GM18520 (cell line): ENCODE data around the gene ULK1.
"Not testable (repeated sequence)": the region's sequence is repeated elsewhere in the genome, so short reads cannot be mapped to it uniquely, and the experiment has no call there.

Experiments
- ATAC-seq: cut with Tn5 transposase; IDR thresholded peaks from one replicate; pipeline ENCODE4 v1.9.1; 2021; ENCODE audit not compliant: unreplicated experiment

ULK1 gene

DNA sequence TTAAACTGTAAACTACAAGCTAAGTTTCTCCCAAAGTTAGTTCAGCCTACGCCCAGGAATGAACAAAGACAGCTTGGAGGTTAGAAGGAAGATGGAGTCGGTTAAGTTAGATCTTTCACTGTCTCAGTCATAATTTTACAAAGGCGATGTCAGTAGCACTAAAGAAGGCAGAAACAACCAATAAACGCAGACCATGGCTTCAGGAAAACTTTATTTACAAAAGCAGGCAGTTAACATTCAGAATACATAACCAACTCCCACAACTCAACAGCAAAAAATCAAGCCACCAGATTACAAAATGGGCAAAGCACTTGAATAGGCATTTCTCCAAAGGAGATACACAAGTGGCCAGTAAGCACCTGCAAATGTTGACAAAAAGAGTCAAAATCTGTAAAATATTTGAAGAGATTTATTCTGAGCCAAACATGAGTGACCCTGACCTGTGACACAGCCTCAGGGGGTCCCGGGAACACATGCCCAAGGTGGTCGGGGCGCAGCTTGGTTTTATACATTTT is 8.8 kb upstream of the ULK1 start:
- ATAC-seq, result no peak

DNA sequence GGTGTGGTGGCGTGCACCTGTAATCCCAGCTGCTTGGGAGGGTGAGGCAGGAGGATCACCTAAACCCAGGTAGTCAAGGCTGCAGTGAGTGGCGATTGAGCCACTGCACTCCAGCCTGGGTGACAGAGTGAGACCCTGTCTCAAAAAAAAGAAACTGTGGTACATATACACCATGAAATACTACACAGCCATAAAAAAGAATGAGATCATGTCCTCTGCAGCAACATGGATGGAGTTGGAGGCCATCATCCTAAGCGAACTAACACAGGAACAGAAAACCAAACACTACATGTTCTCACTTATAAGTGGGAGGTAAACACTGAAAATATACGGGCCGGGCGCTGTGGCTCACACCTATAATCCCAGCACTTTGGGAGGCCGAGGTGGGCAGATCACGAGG is 2.7 kb upstream of the ULK1 start:
- not testable (repeated sequence) for ATAC-seq

DNA sequence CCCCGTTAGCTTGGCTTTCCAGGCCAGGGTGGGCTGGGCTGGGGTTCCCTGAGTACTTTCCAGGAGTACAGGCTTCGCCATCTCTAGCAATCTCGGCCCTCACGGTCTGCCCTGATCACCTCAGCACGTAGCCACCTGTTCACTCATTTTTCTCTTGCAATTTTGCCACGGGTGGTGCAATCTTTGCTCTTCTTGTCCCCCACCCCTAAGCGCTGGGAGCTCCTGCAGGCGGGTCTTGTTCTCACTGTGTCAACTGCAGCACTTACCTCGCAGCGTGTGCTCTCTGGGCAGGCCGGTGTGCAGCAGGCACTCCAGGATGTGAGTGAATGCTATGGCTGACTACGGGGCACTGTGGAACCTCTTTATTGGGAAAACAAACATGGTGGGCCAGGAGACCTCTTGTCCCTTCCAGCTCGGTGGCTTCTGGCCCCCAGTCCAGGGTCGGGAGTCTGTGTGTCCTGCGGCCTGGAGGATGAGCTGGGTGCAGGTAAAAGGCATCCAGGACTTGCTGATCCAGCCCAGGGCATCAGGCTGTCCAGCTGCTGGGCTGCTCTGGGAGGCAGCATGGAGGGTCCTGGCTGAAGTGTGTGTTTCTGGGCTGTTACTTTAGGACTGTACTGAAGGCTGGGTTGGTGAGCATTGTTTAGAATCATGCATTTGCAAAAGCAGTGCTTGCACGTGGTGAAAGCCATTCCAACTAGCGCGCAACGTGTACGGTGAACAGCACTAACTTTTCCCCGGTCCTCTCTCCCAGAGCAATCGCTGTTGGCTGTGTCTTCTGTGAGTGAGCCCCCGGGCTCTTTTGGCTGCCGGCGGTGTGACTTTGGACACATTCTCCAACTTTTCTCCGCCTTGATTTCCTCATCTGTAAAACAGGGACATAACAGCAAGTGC is 1.5 kb upstream of the ULK1 start:
- ATAC-seq, result no peak

DNA sequence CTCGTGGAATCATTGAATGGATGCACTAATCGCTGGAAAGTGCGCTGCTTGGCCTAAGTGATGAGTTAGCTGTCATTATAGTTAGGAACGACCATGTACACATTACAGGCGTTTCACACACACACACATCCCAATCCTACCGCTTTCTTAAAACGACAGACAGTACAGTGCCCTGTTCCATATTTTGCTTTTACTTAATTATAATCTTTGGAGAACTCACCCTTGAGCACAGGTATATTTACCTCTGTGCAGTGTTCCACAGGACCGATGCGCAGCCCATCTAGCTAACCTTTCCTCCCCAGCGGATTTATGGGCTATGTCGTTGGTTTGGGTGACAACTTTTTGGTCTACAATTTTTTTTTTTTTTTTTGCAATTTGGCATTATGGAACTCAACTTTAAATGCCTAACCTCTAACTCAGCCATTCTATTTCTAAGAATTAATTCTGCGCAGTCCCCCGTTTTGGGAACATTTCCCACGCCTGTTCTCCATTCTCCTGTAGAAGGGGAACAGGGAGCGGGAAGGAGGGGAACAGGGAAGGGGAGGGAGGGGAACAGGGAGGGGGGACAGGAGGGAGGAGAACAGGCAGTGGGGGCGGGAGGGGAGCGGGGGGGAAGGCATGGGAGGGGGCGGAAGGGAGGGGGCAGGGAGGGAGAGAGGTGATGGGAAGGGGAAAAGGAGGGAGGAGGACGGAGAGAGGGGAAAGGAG is 663 bp upstream of the ULK1 start:
- no peak for ATAC-seq

GRCh38 chr12:131894981-131895639 is 688 bp downstream of the ULK1 start:
- no peak for ATAC-seq

- ATAC-seq, result no peak
Observed at GRCh38 chr12:131895640-131896079, 1.2 kb downstream of the ULK1 start.

DNA sequence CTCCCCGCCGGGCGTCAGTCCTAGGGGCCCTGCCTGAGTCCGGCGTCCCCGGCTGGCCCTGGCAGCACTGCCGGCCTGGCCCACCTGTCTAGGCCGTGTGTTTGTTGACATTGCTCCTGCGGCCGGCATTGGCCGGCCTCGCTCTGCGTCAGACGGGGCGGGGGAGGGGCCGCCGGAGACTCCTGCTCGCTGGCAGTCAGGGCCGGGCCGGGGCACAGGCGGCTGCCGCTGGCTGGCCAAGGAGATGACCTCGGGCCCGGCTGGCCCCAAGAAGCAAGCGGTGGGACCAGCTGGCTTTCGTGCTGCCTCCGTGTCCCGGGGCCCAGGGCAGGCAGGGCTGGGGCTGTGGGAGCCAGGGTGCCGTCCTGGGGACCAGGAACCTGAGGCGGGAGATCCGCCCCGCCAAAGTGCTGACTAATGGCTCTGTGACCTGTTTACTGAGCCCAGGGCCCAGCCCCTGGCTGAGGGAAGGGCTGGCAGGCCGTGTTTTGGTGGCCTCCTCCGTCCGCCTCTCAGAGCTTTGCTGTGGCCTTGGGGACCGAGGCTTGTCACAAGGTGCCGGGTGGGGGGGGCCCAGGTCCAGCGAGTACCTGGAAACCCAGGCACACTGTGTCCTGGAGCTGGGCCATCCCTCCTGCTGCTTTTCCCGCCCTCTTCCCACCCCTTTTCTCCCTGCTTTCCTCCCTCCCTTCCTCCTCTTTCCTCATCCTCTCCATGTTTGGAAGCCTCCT is 1.8 kb downstream of the ULK1 start:
- peak; percentile 68 for ATAC-seq

GRCh38 chr12:131896811-131897270 is 2.4 kb downstream of the ULK1 start:
- no peak for ATAC-seq

DNA sequence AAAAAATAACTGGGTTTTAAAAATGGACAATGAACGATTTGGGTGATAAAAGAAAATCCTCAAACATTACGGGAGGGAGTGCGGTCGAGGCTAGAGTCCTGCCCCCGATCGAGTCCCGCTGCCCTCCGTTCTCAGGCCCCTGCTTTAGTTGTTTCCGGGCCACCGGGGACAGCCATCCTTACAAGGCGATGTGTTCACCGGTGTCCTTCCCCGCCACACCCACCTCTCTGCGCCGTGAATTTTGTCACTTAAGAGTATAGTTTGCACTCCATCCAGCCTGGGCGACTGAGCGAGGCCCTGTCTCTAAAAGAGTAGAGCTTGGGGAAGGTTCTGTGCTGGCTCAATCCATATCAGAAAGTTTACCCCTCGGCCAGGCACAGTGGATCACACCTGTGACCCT is 2.9 kb downstream of the ULK1 start:
- no peak for ATAC-seq

- ATAC-seq, result no peak
Observed at GRCh38 chr12:131897875-131898274, 3.5 kb downstream of the ULK1 start.

DNA sequence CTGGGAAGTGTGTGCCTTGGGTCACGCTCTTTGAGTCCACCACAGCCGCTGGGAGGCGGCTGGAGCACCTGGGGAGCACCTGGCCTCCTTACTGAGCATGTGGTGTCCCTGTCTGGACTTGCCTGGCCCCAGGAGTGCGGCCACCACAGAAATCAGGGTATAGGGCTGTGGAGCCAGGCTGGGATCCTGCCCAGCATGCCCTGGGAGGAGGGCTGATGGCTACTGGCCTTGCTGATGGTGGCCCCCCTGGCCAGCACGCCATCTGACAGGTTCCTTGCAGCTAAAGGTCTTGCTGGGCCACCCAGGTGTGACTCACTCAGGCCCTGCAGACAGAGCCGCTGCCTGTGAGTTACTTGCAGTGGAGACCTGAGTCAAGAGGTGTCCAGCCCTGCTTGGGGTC is 6.0 kb downstream of the ULK1 start:
- ATAC-seq, result no peak

- ATAC-seq, result no peak
Observed at GRCh38 chr12:131901431-131902331, 7.3 kb downstream of the ULK1 start.

GRCh38 chr12:131902332-131903241 is 8.2 kb downstream of the ULK1 start:
- no peak for ATAC-seq

- no peak for ATAC-seq
Observed at GRCh38 chr12:131903270-131904255, 9.1 kb downstream of the ULK1 start.

DNA sequence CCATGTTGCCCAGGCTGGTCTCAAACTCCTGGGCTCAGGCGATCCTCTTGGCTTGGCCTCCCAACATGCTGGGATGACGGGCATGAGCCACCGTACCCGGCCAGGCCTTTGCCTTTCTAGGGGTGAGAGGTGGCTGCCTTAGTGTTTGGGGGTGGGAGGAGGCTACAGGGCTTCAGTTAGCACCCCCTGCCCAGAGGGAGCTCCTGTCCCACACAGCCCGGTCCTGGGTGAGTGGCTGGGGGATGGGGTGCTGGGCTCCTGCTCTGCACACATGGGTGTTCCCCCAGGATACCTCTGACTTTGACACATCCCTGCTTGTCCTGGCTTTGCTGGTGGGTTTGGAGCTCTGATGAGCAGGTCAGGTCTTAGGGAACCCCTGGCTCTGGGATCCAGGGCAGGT is 9.9 kb downstream of the ULK1 start:
- no peak for ATAC-seq

DNA sequence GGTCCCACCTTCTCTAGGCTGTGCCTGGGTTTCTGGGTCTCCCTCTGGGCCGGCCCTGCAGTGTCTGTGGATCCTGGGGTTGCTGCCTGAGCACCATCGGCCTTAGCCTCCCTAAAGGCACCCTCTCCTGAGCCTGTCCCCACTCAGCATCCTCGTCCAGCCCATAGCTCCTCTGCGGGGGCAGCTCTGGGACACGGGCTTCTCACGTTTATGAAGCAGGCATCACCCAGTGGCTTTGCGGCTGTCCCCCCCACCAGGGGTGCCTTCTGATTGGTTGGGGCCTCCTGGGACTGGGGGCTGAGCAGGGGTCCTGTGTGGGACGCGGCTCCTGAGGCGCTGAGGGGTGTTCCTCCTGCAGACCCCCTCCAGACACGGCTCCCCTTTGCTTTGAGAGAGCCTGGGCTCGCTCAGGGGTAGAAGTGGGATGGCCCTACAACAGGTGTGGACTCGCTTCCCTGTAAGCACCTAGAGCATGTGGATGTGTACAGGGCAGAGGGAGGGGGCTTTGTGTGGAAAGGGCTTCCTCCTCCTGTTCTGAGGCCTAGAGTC is 10.7 kb downstream of the ULK1 start:
- no peak for ATAC-seq

DNA sequence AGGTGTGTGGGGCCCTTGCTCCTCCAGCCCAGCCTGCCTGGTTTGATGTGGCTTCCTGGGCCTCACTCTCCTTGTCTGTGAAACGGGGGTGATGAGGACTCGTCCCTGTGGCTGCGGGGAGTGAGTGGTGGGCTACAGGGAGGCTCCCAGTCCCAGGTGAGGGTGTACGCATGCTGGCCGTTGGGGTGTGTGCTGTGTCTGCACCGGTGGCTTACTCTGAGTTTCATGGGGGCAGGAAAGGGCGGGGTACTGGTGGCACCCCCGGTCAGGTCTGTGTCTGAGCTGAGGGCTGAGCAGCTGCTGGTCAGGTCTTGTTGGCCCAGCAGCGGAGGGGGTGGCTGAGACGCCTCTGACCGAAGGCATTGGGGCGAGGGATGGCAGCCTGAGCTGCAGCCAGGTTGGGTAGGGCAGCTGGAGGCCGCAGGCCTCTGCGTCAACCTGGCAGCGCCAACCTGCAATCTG is 11.2 kb downstream of the ULK1 start:
- no peak for ATAC-seq
